Thyroid gland (tissue), 4 donors: Measurements from ENCODE around the gene DOK7. TPM values are rescaled to one million over a fixed set of nuclear protein-coding genes. Genes with fewer than 3 reads are reported as not detected.
"Not testable (repeated sequence)": the region's sequence is repeated elsewhere in the genome, so short reads cannot be mapped to it uniquely, and the experiment has no call there.

Source experiments
- DNase-seq, 2 donors: peaks; one replicate each; pipeline ENCODE4 v3.0.0-alpha.2; 2019
- H3K27ac ChIP-seq, 3 donors: fragments of 200-600 bp; sonication (generic); 1 replicate in 2 of 3; 2 replicates in 1 of 3; pipeline ENCODE4 v1.5.1; 2016 to 2019; ENCODE audit warnings: mild to moderate bottlenecking in 1 of 3, moderate library complexity in 1 of 3
- H3K27me3 ChIP-seq: fragments of 200-600 bp; sonication (generic); one replicate; pipeline ENCODE4 v1.5.1; 2019
- H3K36me3 ChIP-seq, 2 donors: fragments of 200-600 bp; sonication (generic); one replicate each; pipeline ENCODE4 v1.5.1; 2016 to 2019
- H3K4me1 ChIP-seq, 2 donors: fragments of 200-600 bp; sonication (generic); one replicate each; pipeline ENCODE4 v1.5.1; 2017 to 2019
- H3K4me3 ChIP-seq, 3 donors: fragments of 200-600 bp; sonication (generic); replicated peaks in 1 of 3; 1 replicate in 2 of 3; 2 replicates in 1 of 3; pipeline ENCODE4 v1.5.1; 2016; ENCODE audit warnings: mild to moderate bottlenecking in 1 of 3
- H3K9me3 ChIP-seq: fragments of 200-600 bp; sonication (generic); one replicate; pipeline ENCODE4 v1.5.1; 2017
- CTCF ChIP-seq, 6 experiments: fragments of 200-600 bp in 3 of 6; fragments of 450-650 bp in 3 of 6; sonication (generic) in 3 of 6; IDR thresholded peaks; one replicate each; pipeline ENCODE4 v1.5.1; 2016 to 2019; ENCODE audit warnings: antibody characterized with exemption in 6 of 6, mild to moderate bottlenecking in 2 of 6, inconsistent platforms in 1 of 6, moderate library complexity in 1 of 6
- POLR2A ChIP-seq, 2 donors: fragments of 450-650 bp; IDR thresholded peaks; one replicate each; pipeline ENCODE4 v1.6.1; 2017; ENCODE audit warnings: antibody characterized with exemption in 2 of 2, mild to moderate bottlenecking in 2 of 2, moderate library complexity in 1 of 2
- WGBS, 2 donors: methylation state at CpG; one replicate each; pipeline ENCODE4 v1.1.5; 2017; 5-methylcytosine and 5-hydroxymethylcytosine counted together
- intact Hi-C: fragments of 100-400 bp; cut with DNase I; formaldehyde crosslinking; loops from one replicate; pipeline ENCODE4 v1.15.1; 2023
- total RNA-seq, 4 donors: library from RNA; depleted of rRNA; stranded (reverse); fragments of >200 nt; gene quantifications; one replicate each; pipeline ENCODE4 v1.2.3, GENCODE V29; 2016

The DOK7 gene
- total RNA-seq, 4 donors from 2014 or later, result 0.25 to 2.7 (median 0.52) TPM

- Histone ChIP-seq H3K27ac (no peak overlapping the region), H3K4me1 (peaks cover 20 to 22% of the 10 kb centered on the region in 2 donors), H3K9me3 (no peaks in the 10 kb centered on the region), H3K4me3 (peak overlapping the region in 2 of 3 donors; percentile 87 to 90), H3K27me3 (no peaks in the 10 kb centered on the region), H3K36me3 (peaks cover 0 to 3% of the 10 kb centered on the region in 2 donors)
- no peak for TF ChIP-seq CTCF (IDR thresholded peaks at IDR 0.05)
- TF ChIP-seq POLR2A (IDR thresholded peaks at IDR 0.05), result no peak
- no peak for DNase-seq
- intact Hi-C loops, result no loop called here
- WGBS, 2 donors, result 74 to 77% methylated on average over 12 to 14 of the region's 18 CpGs
Observed at GRCh38 chr4:3530663-3531254, 67.7 kb downstream of the DOK7 start.

- peaks cover 0 to 3% of the 10 kb centered on the region in 2 donors for H3K36me3 ChIP-seq
- no peak for DNase-seq
- H3K9me3 ChIP-seq, result no peaks in the 10 kb centered on the region
- peak overlapping the region; percentile 78 to 90 (median 87) for H3K4me3 ChIP-seq
- TF ChIP-seq POLR2A (IDR thresholded peaks at IDR 0.05), result no peak
- TF ChIP-seq CTCF (IDR thresholded peaks at IDR 0.05), result no peak
- no peaks in the 10 kb centered on the region for H3K27me3 ChIP-seq
- intact Hi-C loops, result no loop called here
- peaks cover 20 to 22% of the 10 kb centered on the region in 2 donors for H3K4me1 ChIP-seq
- peak overlapping the region in 1 of 3 donors; percentile 21 for H3K27ac ChIP-seq
- WGBS, 2 donors, result 9 to 12% methylated on average over 17 of the region's 17 CpGs
Observed at GRCh38 chr4:3531318-3531878, 68.3 kb downstream of the DOK7 start.

- 0 to 1% methylated on average over 23 to 46 of the region's 84 CpGs for WGBS, 2 donors
- intact Hi-C loops, result no loop called here
- H3K27me3 ChIP-seq, result no peaks in the 10 kb centered on the region
Observed at GRCh38 chr4:3531879-3532750, 69.0 kb downstream of the DOK7 start, which contains the start of gene LRPAP1. Gene LRPAP1, minus strand, starts transcription at chr4:3532422. Its CDS starts 10 bp downstream, at chr4:3532412.

GRCh38 chr4:3532751-3533422 lies 69.8 kb downstream of the DOK7 start:
- intact Hi-C loops, result no loop called here
- no peak overlapping the region for H3K27ac ChIP-seq

More at GRCh38 chr4:3531879-3532750, 69.0 kb downstream of the DOK7 start, which contains the start of gene LRPAP1:
- Histone ChIP-seq H3K9me3 (no peaks in the 10 kb centered on the region), H3K4me3 (peak within 1 kb of the TSS; percentile 78 to 90 (median 87)), H3K4me1 (peaks cover 20 to 22% of the 10 kb centered on the region in 2 donors), H3K36me3 (peaks cover 0 to 3% of the 10 kb centered on the region in 2 donors), H3K27ac (peak within 1 kb of the TSS in 2 of 3 donors; percentile 21 to 44)
- peak; percentile 93 for DNase-seq
- TF ChIP-seq CTCF (IDR thresholded peaks at IDR 0.05), result no peak
- TF ChIP-seq POLR2A (IDR thresholded peaks at IDR 0.05), result peak; percentile 83 to 97

GRCh38 chr4:3533423-3533820 lies 70.3 kb downstream of the DOK7 start:
- no peak overlapping the region for H3K4me3 ChIP-seq
- TF ChIP-seq CTCF (IDR thresholded peaks at IDR 0.05) (no peak), POLR2A (IDR thresholded peaks at IDR 0.05) (no peak)
- H3K27ac ChIP-seq, result no peak overlapping the region
- intact Hi-C loops, result no loop called here
- peaks cover 0 to 3% of the 10 kb centered on the region in 2 donors for H3K36me3 ChIP-seq
- H3K27me3 ChIP-seq, result no peaks in the 10 kb centered on the region
- H3K4me1 ChIP-seq, result peaks cover 20 to 22% of the 10 kb centered on the region in 2 donors
- WGBS, 2 donors, result 98% methylated on average over 7 of the region's 7 CpGs
- DNase-seq, result no peak
- no peaks in the 10 kb centered on the region for H3K9me3 ChIP-seq

More at GRCh38 chr4:3532751-3533422, 69.8 kb downstream of the DOK7 start:
- H3K9me3 ChIP-seq, result no peaks in the 10 kb centered on the region
- DNase-seq, result no peak
- H3K4me1 ChIP-seq, result peaks cover 20 to 22% of the 10 kb centered on the region in 2 donors
- TF ChIP-seq POLR2A (IDR thresholded peaks at IDR 0.05), result no peak
- WGBS, 2 donors, result 24 to 25% methylated on average over 24 to 27 of the region's 42 CpGs
- H3K27me3 ChIP-seq, result no peaks in the 10 kb centered on the region
- peaks cover 0 to 3% of the 10 kb centered on the region in 2 donors for H3K36me3 ChIP-seq
- peak overlapping the region in 1 of 3 donors; percentile 87 for H3K4me3 ChIP-seq

- H3K36me3 ChIP-seq, H3K27ac ChIP-seq, H3K9me3 ChIP-seq, intact Hi-C loops, H3K27me3 ChIP-seq, H3K4me3 ChIP-seq, DNase-seq: not testable (repeated sequence)
- 77 to 79% methylated on average over 9 to 10 of the region's 10 CpGs for WGBS, 2 donors
- H3K4me1 ChIP-seq, result peaks cover 15% of the 10 kb centered on the region in 2 donors
Observed at GRCh38 chr4:3535812-3536211, 72.7 kb downstream of the DOK7 start.

- H3K27me3 ChIP-seq, H3K27ac ChIP-seq, intact Hi-C loops, H3K4me3 ChIP-seq, H3K36me3 ChIP-seq, H3K9me3 ChIP-seq, H3K4me1 ChIP-seq, DNase-seq: not testable (repeated sequence)
- 97% methylated on average over 15 to 17 of the region's 23 CpGs for WGBS, 2 donors
Observed at GRCh38 chr4:3538906-3539305, 75.8 kb downstream of the DOK7 start.
